ENCODE measurements around the gene SYCN.
"Not testable (repeated sequence)": the region's sequence is repeated elsewhere in the genome, so short reads cannot be mapped to it uniquely, and the experiment has no call there.

SYCN gene

DNA sequence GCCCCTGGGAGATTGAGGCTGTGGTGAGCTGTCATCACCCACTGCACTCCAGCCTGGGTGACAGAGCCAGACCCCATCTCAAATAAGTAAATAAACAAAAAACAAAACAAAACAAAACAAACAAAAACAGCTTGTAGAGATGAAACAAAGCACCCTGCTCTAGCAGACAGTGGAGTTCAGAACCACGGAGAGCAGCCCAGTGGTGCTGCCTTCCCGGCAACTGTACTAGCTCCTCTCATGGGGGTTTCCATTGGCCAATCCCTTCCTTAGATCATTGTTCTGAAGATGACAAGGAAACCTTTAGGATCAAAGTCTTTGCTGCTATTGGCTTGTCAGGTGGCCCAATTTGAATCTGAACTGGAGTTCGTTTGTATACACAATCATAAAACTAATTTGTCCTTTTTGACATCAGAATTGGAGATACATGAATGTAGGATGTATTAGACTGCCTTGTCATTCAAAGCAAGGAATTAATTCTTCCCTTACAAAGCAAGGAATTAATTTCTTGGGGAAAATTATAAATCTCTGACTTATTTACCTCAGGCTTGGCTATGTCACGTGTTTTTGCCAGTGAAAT lies 19.7 kb upstream of the SYCN start:
- no peak for DNase-seq

GRCh38 chr19:39219108-39219507 lies 15.0 kb upstream of the SYCN start:
- DNase-seq, result not testable (repeated sequence)

DNA sequence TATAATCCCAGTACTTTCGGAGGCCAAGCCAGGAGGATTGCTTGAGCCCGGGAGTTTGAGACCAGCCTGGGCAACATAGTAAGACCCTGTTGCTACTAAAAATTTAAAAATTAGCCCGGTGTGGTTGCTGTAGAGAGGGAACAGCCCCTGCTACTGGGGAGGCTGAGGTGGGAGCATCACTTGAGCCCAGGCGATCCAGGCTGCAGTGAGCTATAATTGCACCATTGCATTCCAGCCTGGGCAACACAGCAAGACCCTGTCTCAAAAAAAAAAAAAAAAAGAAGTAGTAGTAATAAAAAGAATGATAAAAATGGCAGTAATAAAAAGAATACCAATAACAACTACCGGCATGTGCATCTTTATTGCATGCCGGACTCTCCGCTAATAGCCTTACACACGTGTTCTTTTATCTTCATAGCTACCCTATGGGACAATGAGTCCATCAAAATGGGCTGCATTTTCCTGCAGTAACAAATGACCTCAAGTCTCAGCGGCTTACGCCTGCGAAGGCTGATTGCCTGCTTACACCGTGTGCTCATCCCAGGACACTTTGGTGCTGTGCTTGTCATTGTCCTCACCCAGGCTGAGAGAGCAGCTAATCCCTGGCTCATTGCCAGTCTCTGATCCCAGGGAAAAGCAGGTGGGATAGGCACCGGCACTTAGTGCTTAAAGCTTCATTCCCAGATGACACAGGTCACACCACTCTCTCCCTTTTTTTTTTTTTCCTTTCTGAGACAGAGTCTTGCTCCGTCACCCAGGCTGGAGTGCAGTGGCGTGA lies 14.4 kb upstream of the SYCN start:
- peak; percentile 97 for DNase-seq

GRCh38 chr19:39217094-39217493 lies 13.0 kb upstream of the SYCN start:
- no peak for DNase-seq

GRCh38 chr19:39215323-39215722 lies 11.3 kb upstream of the SYCN start:
- not testable (repeated sequence) for DNase-seq

GRCh38 chr19:39212375-39212742 lies 8.3 kb upstream of the SYCN start:
- DNase-seq, result peak; percentile 83

- no peak for DNase-seq
Measured at GRCh38 chr19:39211731-39212374, 7.8 kb upstream of the SYCN start.

DNA sequence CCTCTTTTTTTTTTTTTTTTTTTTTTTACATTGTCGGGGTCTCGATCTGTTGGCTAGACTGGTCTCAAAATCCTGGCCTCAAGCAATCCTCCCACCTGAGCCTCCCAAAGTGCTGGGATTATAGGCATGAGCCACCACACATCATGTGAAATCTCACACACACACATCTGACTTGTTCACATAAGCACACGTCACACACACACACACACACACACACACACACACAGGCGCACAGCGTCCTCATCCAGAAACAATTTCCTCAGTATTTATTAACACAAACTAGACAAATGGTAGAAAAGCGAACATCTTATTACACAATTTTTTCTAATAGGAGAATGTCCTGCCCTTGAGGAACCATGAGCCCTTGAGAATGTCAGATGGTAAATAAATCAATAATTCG lies 5.1 kb upstream of the SYCN start:
- DNase-seq, result no peak

DNA sequence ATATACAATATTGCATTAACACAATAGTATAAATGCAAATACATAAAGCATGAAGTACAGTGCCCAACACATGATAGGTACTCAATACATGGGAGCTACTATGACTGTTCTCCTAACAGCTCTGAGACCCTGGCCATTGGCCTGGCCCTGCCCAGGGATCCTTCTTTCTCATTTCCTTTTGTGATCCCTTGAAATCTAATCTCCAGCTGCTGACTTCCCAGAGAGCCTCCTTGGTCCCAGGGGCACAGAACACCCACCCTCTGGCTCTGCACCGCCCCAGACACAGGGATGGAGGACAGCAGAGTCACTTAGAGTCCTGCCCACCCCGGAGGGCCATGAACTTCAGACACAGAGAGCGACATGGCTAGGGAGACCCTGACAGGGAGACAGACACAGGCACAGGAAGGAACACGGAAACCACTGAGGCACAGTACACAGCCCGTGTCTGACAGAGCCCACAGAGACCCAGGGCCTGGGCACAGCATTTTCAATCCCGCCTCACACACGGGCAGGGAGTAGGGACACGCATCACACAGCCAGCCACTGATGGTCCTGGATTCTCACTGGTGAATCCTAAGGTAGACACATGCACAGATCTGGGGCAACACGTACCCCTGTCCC lies 4.2 kb upstream of the SYCN start:
- DNase-seq, result peak; percentile 29

DNA sequence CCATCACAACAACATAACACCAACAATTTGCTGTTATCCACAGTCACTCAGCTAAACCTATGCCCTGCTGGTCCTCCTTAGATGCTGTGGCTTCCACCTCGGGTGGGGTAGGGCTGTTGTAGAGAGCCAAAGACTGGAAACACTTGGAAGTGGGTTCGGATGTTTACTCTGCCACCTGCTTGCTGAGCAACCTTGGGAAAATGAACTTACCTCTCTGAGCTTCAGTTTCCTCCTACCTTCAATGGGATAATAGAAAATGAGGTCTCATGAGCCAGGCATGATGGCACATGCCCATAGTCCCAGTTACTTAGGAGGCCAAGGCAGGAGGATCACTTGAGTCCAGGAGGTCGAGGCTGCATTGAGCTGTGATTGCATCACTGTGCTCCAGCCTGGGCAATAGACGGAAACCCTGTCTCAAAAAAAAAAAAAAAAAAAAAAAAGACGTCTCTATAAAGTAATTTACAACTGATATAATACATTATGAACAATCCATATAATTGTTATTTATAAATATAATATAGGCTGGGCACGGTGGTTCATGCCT lies 3.3 kb upstream of the SYCN start:
- DNase-seq, result no peak

- no peak for DNase-seq
Measured at GRCh38 chr19:39206122-39206521, 2.1 kb upstream of the SYCN start.

DNA sequence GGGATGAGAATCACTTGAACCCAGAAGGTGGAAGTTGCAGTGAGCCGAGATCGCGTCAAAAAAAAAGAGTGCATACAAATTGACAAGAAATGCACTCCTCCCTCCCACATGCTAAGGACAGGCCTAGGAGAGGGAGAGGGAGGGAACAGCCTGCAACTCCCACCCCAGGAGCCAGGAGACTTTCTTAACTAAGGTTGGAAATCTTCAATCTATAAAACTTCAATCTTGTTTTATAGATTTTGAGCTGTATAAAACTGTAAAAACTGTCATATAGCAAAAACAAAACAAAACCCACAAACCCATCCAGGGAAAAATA lies 1.3 kb upstream of the SYCN start:
- no peak for DNase-seq

GRCh38 chr19:39202998-39203355 lies 1.1 kb downstream of the SYCN start:
- no peak for DNase-seq

DNA sequence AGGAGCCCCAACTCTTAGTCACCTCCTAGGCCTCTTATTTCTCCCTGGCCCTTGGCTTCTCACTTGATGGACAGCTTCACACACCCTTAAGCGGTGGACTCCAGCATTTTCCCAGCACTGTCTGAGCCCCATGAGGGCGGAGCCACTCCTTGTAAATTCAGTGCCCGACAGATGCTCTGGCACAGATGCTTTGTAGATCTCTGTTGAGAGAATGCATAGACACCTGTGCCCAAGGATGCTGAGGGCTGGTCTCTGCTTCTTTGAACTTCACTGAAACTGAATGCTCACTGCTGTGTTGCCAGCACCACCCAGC lies 3.3 kb downstream of the SYCN start:
- DNase-seq, result peak; percentile 63

GRCh38 chr19:39200066-39200802 lies 3.8 kb downstream of the SYCN start:
- peak; percentile 40 for DNase-seq

GRCh38 chr19:39199025-39199424 lies 5.0 kb downstream of the SYCN start:
- peak; percentile 42 for DNase-seq

- no peak for DNase-seq
Measured at GRCh38 chr19:39197808-39198207, 6.3 kb downstream of the SYCN start.

DNA sequence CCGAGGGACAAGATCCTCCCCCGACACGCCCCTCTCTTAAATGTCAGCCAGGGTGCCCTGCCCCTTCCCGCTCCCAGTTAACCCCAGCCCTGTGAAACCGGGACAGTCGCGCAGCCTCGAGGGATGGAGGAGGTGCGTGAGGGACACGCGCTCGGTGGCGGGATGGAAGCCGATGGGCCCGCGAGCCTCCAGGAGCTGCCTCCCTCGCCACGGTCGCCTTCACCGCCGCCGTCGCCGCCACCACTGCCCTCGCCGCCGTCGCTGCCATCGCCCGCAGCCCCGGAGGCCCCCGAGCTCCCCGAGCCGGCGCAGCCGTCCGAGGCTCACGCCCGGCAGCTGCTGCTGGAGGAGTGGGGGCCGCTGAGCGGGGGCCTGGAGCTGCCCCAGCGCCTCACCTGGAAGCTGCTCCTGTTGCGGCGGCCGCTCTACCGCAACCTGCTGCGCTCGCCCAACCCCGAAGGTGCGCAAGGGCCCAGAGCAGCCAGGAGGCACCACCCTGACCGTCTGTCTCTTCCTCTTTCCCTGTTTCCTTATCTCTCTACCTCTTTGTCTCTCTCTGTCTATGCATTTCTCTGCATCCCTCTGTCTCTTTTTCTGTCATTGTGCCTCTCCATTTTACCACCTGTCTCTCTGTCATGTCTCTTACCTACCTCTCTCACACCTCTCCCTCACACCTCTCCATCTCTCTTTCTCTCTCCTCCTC lies 7.1 kb downstream of the SYCN start, which contains the start of gene NCCRP1:
TSS of gene NCCRP1 (plus strand) at position 105 of the 703 bp plus-strand sequence. CDS start at position 124, 19 bp downstream.
- peak; percentile 28 for DNase-seq

DNA sequence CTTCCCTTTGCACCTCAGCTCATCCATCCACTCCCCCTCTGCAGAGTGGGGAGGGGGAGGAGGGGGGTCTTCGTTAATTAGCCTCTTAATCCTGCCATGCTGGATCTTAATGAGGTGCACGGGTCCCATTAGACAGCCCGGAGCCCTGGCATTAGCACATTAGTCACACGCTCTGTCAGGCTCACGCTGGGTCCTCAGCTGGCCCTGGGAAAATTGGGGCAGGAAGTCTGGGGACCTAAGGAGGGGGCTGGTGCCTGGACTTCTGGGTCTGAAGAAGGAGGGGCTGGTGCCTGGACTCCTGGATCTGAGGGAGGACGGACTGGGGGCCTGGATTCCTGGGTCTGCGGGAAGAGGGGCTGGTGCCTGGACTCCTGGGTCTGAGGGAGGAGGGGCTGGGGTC lies 7.7 kb downstream of the SYCN start:
- DNase-seq, result peak; percentile 58

- no peak for DNase-seq
Measured at GRCh38 chr19:39195755-39196154, 8.3 kb downstream of the SYCN start.

DNA sequence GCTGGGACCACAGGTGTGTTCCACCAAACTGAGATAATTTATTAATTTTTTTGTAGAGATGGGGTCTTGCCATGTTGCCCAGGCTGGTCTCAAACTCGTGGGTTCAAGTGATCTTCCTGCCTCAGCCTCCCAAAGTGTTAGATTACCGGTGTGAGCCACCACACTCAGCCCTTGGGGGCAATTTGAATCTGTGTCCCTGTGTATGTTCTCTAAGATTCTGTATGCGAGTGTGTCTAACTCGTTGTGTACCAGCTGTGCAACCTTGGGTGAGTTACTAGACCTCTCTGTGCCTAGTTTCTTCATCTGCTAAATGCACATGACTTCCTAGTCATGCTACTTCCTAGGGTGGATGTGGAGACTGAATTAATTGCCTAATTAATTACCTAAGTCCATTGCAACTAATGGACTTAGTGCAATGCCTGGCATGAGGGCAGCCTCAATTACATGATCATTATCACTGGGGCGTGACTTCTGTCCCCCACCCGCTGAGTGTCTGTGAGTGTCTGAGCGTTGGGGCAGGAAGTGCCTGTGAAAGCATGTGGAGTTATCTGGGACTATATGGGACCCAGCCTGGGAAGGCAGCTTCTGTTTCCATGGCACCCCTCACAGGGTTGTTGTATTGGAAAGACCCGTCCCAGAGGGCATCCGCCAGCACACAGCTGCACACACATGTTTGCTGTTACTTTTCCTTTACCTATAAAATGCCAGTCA lies 9.1 kb downstream of the SYCN start:
- peak; percentile 46 for DNase-seq

GRCh38 chr19:39193803-39194202 lies 10.3 kb downstream of the SYCN start:
- DNase-seq, result no peak

Data from NCI-H82 (cell line).